H9 (cell line): ENCODE measurements around the gene LEMD1. TPM values are rescaled to one million over a fixed set of nuclear protein-coding genes. Genes with fewer than 3 reads are reported as not detected.
A peak's percentile ranks its signal among the peaks of the same experiment; 100 is the strongest.

Source experiments
- DNase-seq: peaks from one replicate; pipeline ENCODE4 v3.0.0-alpha.2; 2017
- H2AFZ ChIP-seq: one replicate; pipeline ENCODE4 v1.6.1; 2013; ENCODE audit warnings: mild to moderate bottlenecking, low read length, control low read depth, moderate library complexity
- H2AK5ac ChIP-seq: 2 replicates; pipeline ENCODE4 v1.6.1; 2013; ENCODE audit warnings: low read length, control low read depth, mixed read lengths; ENCODE audit not compliant: insufficient read length
- H2BK120ac ChIP-seq: one replicate; pipeline ENCODE4 v1.6.1; 2013; ENCODE audit warnings: low read depth, mild to moderate bottlenecking, low read length, control low read depth, inconsistent platforms; ENCODE audit not compliant: poor library complexity, severe bottlenecking
- H2BK12ac ChIP-seq: 2 replicates; pipeline ENCODE4 v1.6.1; 2013; ENCODE audit warnings: low read length, control low read depth, mixed read lengths, low read depth; ENCODE audit not compliant: insufficient read length
- H2BK15ac ChIP-seq: 2 replicates; pipeline ENCODE4 v1.6.1; 2013; ENCODE audit warnings: low read depth, low read length, control low read depth
- H2BK20ac ChIP-seq: one replicate; pipeline ENCODE4 v1.6.1; 2013; ENCODE audit warnings: low read depth, mild to moderate bottlenecking, low read length, control low read depth, inconsistent platforms; ENCODE audit not compliant: poor library complexity, severe bottlenecking
- H2BK5ac ChIP-seq: 2 replicates; pipeline ENCODE4 v1.6.1; 2013; ENCODE audit warnings: low read length, control low read depth, mixed read lengths; ENCODE audit not compliant: insufficient read length
- H3K14ac ChIP-seq: 2 replicates; pipeline ENCODE4 v1.6.1; 2013; ENCODE audit warnings: low read length, control low read depth; ENCODE audit not compliant: insufficient read depth
- H3K18ac ChIP-seq: 2 replicates; pipeline ENCODE4 v1.6.1; 2013; ENCODE audit warnings: low read depth, mild to moderate bottlenecking, mixed read lengths, low read length, control low read depth; ENCODE audit not compliant: insufficient read length
- H3K23ac ChIP-seq: 2 replicates; pipeline ENCODE4 v1.6.1; 2013; ENCODE audit warnings: low read length, control low read depth, mixed read lengths, low read depth; ENCODE audit not compliant: insufficient read length
- H3K23me2 ChIP-seq: 2 replicates; pipeline ENCODE4 v1.6.1; 2013; ENCODE audit warnings: low read depth, mild to moderate bottlenecking, mixed read lengths, low read length, control low read depth; ENCODE audit not compliant: insufficient read length, poor library complexity, severe bottlenecking
- H3K27ac ChIP-seq: 2 replicates; pipeline ENCODE4 v1.5.1; 2013; ENCODE audit warnings: low read length, control low read depth, mixed read lengths, low read depth; ENCODE audit not compliant: insufficient read length
- H3K27me3 ChIP-seq: 2 replicates; pipeline ENCODE4 v1.6.1; 2013; ENCODE audit warnings: low read length, control low read depth, inconsistent platforms; ENCODE audit not compliant: insufficient read depth
- H3K4ac ChIP-seq: 2 replicates; pipeline ENCODE4 v1.6.1; 2013; ENCODE audit warnings: low read depth, mild to moderate bottlenecking, control low read depth, inconsistent platforms, low read length, moderate library complexity
- H3K4me1 ChIP-seq: 2 replicates; pipeline ENCODE4 v1.6.1; 2013; ENCODE audit warnings: low read length, control low read depth, inconsistent platforms; ENCODE audit not compliant: insufficient read depth
- H3K4me2 ChIP-seq: 2 replicates; pipeline ENCODE4 v1.6.1; 2013; ENCODE audit warnings: low read length, control low read depth, mixed read lengths; ENCODE audit not compliant: insufficient read length, insufficient read depth
- H3K56ac ChIP-seq: 2 replicates; pipeline ENCODE4 v1.6.1; 2013; ENCODE audit warnings: low read depth, mild to moderate bottlenecking, mixed read lengths, low read length, control low read depth; ENCODE audit not compliant: insufficient read length
- H3K79me1 ChIP-seq: 2 replicates; pipeline ENCODE4 v1.6.1; 2013; ENCODE audit warnings: low read depth, mild to moderate bottlenecking, moderate library complexity, low read length, control low read depth, inconsistent platforms; ENCODE audit not compliant: insufficient read depth, poor library complexity, severe bottlenecking
- H3K79me2 ChIP-seq: 2 replicates; pipeline ENCODE4 v1.6.1; 2013; ENCODE audit warnings: low read length, control low read depth, inconsistent platforms; ENCODE audit not compliant: insufficient read depth
- H3K9ac ChIP-seq: 2 replicates; pipeline ENCODE4 v1.6.1; 2013; ENCODE audit warnings: low read length, control low read depth, mixed read lengths; ENCODE audit not compliant: insufficient read length; ENCODE audit errors: extremely low read depth
- H3K9me3 ChIP-seq: one replicate; pipeline ENCODE4 v1.6.1; 2013; ENCODE audit warnings: low read depth, low read length, inconsistent platforms; ENCODE audit not compliant: control insufficient read depth
- H3T11ph ChIP-seq: one replicate; pipeline ENCODE4 v1.6.1; 2013; ENCODE audit warnings: mild to moderate bottlenecking, low read length, control low read depth, inconsistent platforms
- H4K20me1 ChIP-seq: one replicate; pipeline ENCODE4 v1.6.1; 2013; ENCODE audit not compliant: control insufficient read depth, insufficient read length, insufficient read depth
- H4K5ac ChIP-seq: 2 replicates; pipeline ENCODE4 v1.6.1; 2013; ENCODE audit warnings: low read depth, mild to moderate bottlenecking, mixed read lengths, low read length, control low read depth; ENCODE audit not compliant: insufficient read length
- H4K8ac ChIP-seq: replicated peaks from 2 replicates; pipeline ENCODE4 v1.6.1; 2013; ENCODE audit warnings: low read length, control low read depth, mixed read lengths, low read depth; ENCODE audit not compliant: insufficient read length
- H4K91ac ChIP-seq: 2 replicates; pipeline ENCODE4 v1.6.1; 2013; ENCODE audit warnings: low read depth, mild to moderate bottlenecking, moderate library complexity, mixed read lengths, low read length, control low read depth; ENCODE audit not compliant: insufficient read length
- H3K27ac Mint-ChIP-seq, 3 experiments: 2 replicates in 2 of 3; 3 replicates in 1 of 3; pipeline ENCODE4 v1.8.0; 2020 to 2021; ENCODE audit warnings: mixed read lengths in 3 of 3, mild to moderate bottlenecking in 1 of 3, moderate library complexity in 1 of 3
- H3K27me3 Mint-ChIP-seq: 2 replicates; pipeline ENCODE4 v1.8.0; 2021; ENCODE audit warnings: low read depth, mild to moderate bottlenecking, moderate library complexity, mixed read lengths
- H3K36me3 Mint-ChIP-seq, 3 experiments: 2 replicates in 2 of 3; 3 replicates in 1 of 3; pipeline ENCODE4 v1.8.0; 2020 to 2021; ENCODE audit warnings: low read depth in 3 of 3, mixed read lengths in 3 of 3; ENCODE audit not compliant: insufficient read depth in 1 of 3
- H3K4me1 Mint-ChIP-seq, 2 experiments: 2 replicates each; pipeline ENCODE4 v1.8.0; 2020; ENCODE audit warnings: mixed read lengths in 2 of 2
- H3K4me3 Mint-ChIP-seq, 2 experiments: 2 replicates in 1 of 2; 3 replicates in 1 of 2; pipeline ENCODE4 v1.8.0; 2020 to 2021; ENCODE audit warnings: mild to moderate bottlenecking in 2 of 2, mixed read lengths in 2 of 2, moderate library complexity in 1 of 2
- H3K9me3 Mint-ChIP-seq, 2 experiments: 2 replicates in 1 of 2; 3 replicates in 1 of 2; pipeline ENCODE4 v1.8.0; 2020; ENCODE audit warnings: mild to moderate bottlenecking in 2 of 2, mixed read lengths in 2 of 2, moderate library complexity in 1 of 2
- CTCF ChIP-seq: fragments of 200-600 bp; sonication (generic); conservative IDR thresholded peaks from 3 replicates; pipeline ENCODE4 v1.8.0; 2021; ENCODE audit warnings: antibody characterized with exemption, mild to moderate bottlenecking
- WGBS: extraction: QIAGEN DNeasy Blood & Tissue Kit; methylation state at CpG from one replicate; pipeline ENCODE4 v1.1.7; 2013; ENCODE audit warnings: missing lambda C conversion rate, low lambda C conversion rate, mixed read lengths; ENCODE audit not compliant: insufficient read length; ENCODE audit errors: extremely low coverage; 5-methylcytosine and 5-hydroxymethylcytosine counted together
- total RNA-seq: library from RNA; stranded (reverse); gene quantifications from 2 replicates; pipeline ENCODE4 v1.2.1, GENCODE V29; 2021

The LEMD1 gene
- total RNA-seq, 1 experiment from 2014 or later = 11.8 TPM

- Histone ChIP-seq H2BK20ac (no peak overlapping the region), H3K4me2 (no peak overlapping the region), H3K14ac (no peak overlapping the region), H2BK5ac (no peak overlapping the region), H3K4me1 (peaks cover 21% of the 10 kb centered on the region; the same call in 1 of the 2 replicates), H3K23ac (no peak overlapping the region), H3T11ph (no peak overlapping the region), H3K9ac (no peak overlapping the region), H2AFZ (no peak overlapping the region), H2BK15ac (no peak overlapping the region), H3K9me3 (no peaks in the 10 kb centered on the region), H4K91ac (no peak overlapping the region), H3K56ac (no peak overlapping the region), H3K4ac (no peak overlapping the region), H2BK12ac (no peak overlapping the region), H3K27ac (no peak overlapping the region), H3K18ac (no peak overlapping the region), H4K8ac (no peak overlapping the region), H3K79me1 (no peaks in the 10 kb centered on the region), H2AK5ac (no peak overlapping the region), H4K20me1 (no peaks in the 10 kb centered on the region), H4K5ac (no peak overlapping the region), H3K79me2 (no peaks in the 10 kb centered on the region), H3K23me2 (no peaks in the 10 kb centered on the region), H2BK120ac (no peak overlapping the region), H3K27me3 (no peaks in the 10 kb centered on the region)
- peaks cover 53 to 57% of the 10 kb centered on the region in 2 experiments for H3K4me1 Mint-ChIP-seq
- no peak for DNase-seq
- H3K36me3 Mint-ChIP-seq = no peaks in the 10 kb centered on the region
- WGBS = no CpG with 5 or more reads among the region's 9 CpGs
- H3K27ac Mint-ChIP-seq = peak overlapping the region in 2 of 3 experiments; percentile 5 to 58; a peak in 3 of 7 replicates
- peak overlapping the region; percentile 44 to 61; a peak in 4 of 5 replicates for H3K4me3 Mint-ChIP-seq
- no peaks in the 10 kb centered on the region for H3K9me3 Mint-ChIP-seq
- peaks cover 10% of the 10 kb centered on the region for H3K27me3 Mint-ChIP-seq
- no peak for TF ChIP-seq CTCF
Observed at GRCh38 chr1:205373022-205373797, 48.6 kb downstream of the LEMD1 start.
